AG04450 (cell line): Measurements from ENCODE around the gene MPZL3. TPM values are rescaled to one million over a fixed set of nuclear protein-coding genes. Genes with fewer than 3 reads are reported as not detected.

Experiments
- CTCF ChIA-PET: fragments of 300-600, 350-600 bp; formaldehyde crosslinking; extraction: SDS; loops from one replicate; lab custom pipeline; 2022; ENCODE audit warnings: antibody characterized with exemption, inconsistent platforms; lab: Charles Lee
- POLR2A ChIA-PET: fragments of 350-600 bp; formaldehyde crosslinking; extraction: SDS; loops from one replicate; lab custom pipeline; 2021; ENCODE audit warnings: antibody characterized with exemption, inconsistent platforms; lab: Yijun Ruan, JAX
- DNase-seq: peaks from one replicate; pipeline ENCODE4 v3.0.0-alpha.2; 2011; ENCODE audit warnings: low read depth, low spot score
- H3K27ac ChIP-seq: one replicate; pipeline ENCODE4 v1.5.1; 2012; ENCODE audit warnings: low read depth, low read length, control low read depth
- H3K27me3 ChIP-seq: one replicate; pipeline ENCODE4 v1.6.0; 2012; ENCODE audit warnings: low read length; ENCODE audit not compliant: control insufficient read depth, insufficient read depth
- H3K4me3 ChIP-seq: 2 replicates; pipeline ENCODE4 v1.5.1; 2011; ENCODE audit warnings: mild to moderate bottlenecking, low read depth, low read length, control low read depth
- H3K9me3 ChIP-seq: 2 replicates; pipeline ENCODE4 v1.5.1; 2012; ENCODE audit warnings: low read length; ENCODE audit not compliant: control insufficient read depth, insufficient read depth
- polyA plus RNA-seq: library from polyadenylated mRNA; depleted of rRNA; stranded (reverse); fragments of >200 nt; gene quantifications from 2 replicates; pipeline ENCODE4 v1.2.3, GENCODE V29; 2011
- TF ChIP-seq, protein P1 (sequence below): IDR thresholded peaks from 2 replicates; pipeline ENCODE4 v1.5.1; 2011; ENCODE audit warnings: low read depth, low read length, control low read depth, inconsistent platforms

The MPZL3 gene
- polyA plus RNA-seq, 1 experiment = 0.07 TPM

DNA sequence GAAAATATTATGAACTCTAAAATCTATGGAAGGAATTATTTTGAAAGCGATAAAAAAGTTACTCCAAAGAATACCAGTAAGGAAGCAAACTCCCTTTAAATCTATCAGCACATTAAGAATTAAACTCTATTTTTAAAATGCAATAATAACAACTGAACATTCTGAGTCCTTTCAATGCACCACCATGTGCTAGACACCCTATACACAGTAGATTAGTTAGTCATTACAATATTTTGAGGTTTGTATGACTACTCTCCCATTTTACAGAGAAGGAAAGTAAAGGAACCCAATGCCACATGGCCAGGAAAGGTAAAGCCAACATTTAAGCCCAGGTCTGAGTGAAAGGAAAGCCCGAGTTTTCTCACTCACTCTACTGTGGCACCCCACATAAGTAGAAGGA, 45.1 kb downstream of the MPZL3 start:
- H3K27me3 ChIP-seq = peaks cover 8% of the 10 kb centered on the region
- H3K27ac ChIP-seq = no peak overlapping the region
- H3K4me3 ChIP-seq = no peak overlapping the region
- DNase-seq = no peak
- POLR2A ChIA-PET = no interaction called here
- TF ChIP-seq, protein P1, sequence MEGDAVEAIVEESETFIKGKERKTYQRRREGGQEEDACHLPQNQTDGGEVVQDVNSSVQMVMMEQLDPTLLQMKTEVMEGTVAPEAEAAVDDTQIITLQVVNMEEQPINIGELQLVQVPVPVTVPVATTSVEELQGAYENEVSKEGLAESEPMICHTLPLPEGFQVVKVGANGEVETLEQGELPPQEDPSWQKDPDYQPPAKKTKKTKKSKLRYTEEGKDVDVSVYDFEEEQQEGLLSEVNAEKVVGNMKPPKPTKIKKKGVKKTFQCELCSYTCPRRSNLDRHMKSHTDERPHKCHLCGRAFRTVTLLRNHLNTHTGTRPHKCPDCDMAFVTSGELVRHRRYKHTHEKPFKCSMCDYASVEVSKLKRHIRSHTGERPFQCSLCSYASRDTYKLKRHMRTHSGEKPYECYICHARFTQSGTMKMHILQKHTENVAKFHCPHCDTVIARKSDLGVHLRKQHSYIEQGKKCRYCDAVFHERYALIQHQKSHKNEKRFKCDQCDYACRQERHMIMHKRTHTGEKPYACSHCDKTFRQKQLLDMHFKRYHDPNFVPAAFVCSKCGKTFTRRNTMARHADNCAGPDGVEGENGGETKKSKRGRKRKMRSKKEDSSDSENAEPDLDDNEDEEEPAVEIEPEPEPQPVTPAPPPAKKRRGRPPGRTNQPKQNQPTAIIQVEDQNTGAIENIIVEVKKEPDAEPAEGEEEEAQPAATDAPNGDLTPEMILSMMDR = no peak
- H3K9me3 ChIP-seq = no peaks in the 10 kb centered on the region
- CTCF ChIA-PET = no interaction called here

DNA sequence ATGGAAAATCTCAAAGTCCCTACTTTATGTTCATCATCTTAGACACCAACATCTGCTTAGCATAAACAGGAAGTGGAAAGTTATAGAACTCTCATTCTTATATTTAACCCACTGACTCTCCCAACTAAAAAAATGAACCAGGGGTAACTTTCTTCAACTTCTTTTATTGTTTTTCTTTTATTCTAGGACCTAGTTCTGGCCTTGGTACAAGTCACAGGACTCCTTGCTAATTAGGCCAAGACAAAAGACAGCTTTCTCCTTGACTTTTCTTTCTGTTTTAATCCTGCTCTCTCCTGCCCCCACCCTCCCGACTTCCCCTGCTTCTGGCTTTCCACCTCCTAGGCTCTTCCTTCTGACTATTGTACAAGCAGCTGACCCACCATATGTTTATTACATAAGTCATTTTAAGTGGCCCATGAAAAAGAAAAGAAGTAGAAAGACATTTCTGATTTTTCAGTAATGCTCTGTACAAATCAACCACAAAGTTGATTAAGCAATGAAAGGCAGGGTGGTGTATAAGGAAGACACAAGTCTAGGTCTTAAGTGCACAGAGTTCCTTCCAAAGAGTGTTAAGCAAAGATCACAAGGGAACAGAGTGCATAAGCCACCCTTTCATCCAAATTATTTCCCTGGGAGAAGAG, 45.7 kb downstream of the MPZL3 start:
- no peaks in the 10 kb centered on the region for H3K9me3 ChIP-seq
- CTCF ChIA-PET = no interaction called here
- H3K4me3 ChIP-seq = no peak overlapping the region
- TF ChIP-seq, protein P1 = no peak
- H3K27ac ChIP-seq = no peak overlapping the region
- no peak for DNase-seq
- peaks cover 8% of the 10 kb centered on the region for H3K27me3 ChIP-seq
- POLR2A ChIA-PET = no interaction called here

DNA sequence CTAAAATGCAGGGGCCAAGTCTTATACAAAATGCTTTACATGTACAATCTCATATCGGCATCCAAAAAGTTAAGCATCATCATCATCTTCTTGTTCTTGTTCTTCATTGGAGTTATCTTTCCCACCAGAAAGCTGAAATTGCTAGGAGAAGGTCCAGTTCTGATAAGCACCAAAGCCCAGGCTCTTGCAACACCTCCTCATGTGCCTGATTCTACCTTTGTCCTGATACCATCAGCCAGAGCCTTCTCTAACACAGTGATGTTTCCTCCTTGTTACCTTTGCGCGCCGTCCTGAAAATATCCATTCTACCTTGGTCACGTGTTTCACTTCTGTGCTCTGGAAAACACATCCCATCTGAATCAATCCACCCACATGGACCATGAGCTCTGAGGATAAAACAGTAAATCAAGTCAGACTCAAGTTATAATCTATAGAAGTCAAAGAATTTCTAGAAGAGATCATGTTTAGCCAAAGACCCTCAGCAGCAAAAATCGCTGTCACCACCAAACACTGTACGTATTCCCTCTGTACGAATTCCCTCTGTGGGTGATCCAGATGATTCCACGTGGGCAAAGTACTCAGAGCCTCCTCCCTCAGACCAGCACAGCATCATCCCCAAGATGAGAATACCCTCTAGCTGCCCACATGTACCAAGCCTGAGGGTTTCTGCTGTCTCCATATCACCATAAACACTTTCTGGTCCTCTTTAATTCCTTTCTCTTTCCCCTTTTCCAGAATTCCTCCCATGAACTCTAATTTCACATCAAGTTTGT, 46.4 kb downstream of the MPZL3 start:
- Histone ChIP-seq H3K9me3 (no peaks in the 10 kb centered on the region), H3K4me3 (no peak overlapping the region), H3K27me3 (peaks cover 8% of the 10 kb centered on the region), H3K27ac (no peak overlapping the region)
- TF ChIP-seq, protein P1 = no peak
- POLR2A ChIA-PET = no interaction called here
- CTCF ChIA-PET = interaction anchor here (1.0 kb wide), 1 partner anchor 35 kb away, joined by 6 read pairs; no protein-coding TSS in a partner anchor
- DNase-seq = no peak

DNA sequence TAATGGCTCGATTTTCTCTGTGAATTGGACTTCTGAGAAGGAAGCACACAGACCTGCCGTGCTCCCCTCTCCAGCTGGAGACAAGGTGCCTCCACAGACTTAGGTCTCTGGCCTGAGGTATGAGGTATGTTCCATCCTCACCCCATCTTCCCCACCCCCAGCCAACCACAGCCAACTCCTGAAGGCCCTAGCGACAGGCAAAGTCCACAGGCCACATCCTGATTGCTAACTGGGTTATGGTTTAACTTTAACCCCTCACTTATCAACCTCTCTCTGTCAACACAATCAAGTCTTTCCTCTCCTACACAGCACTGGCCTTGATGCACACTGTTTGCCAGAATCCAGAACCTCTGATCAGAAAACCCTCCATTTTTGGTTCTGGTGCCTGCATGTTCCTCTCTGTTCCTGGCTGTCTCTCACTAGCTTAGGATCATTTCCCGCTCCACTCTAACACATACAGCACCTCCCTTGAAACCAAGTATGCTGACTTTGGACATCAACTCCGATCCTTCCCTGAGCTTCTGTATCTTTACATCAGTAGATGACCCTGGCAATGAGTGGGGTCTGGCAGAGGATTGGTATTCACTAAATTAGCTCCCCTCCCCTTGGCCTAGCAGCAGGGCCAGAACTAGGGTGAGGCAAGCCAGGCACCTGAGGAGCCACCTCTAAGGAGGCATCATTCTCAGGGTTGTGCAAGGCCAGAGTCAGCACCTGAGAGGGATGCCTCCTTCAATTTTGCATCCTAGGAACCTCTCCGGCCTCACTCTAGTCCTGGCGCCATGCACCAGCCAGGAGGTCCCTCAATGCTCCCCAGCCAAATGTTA, 49.4 kb downstream of the MPZL3 start:
- Histone ChIP-seq H3K27ac (no peak overlapping the region), H3K27me3 (peaks cover 3% of the 10 kb centered on the region), H3K9me3 (no peaks in the 10 kb centered on the region), H3K4me3 (no peak overlapping the region)
- ChIA-PET CTCF (no interaction called here), POLR2A (no interaction called here)
- no peak for DNase-seq
- TF ChIP-seq, protein P1 = no peak
